Activated T-cell treated with anti-CD3 and anti-CD28 coated beads for 4 hours (primary cell): ENCODE measurements around the gene TBC1D5.
"Not testable (repeated sequence)": the region's sequence is repeated elsewhere in the genome, so short reads cannot be mapped to it uniquely, and the experiment has no call there.

Source experiments
- DNase-seq: peaks from one replicate; pipeline ENCODE4 v3.0.0-alpha.2; 2020

Gene TBC1D5

GRCh38 chr3:17640466-17640865 is 102.0 kb downstream of the TBC1D5 start:
- DNase-seq = no peak

DNA sequence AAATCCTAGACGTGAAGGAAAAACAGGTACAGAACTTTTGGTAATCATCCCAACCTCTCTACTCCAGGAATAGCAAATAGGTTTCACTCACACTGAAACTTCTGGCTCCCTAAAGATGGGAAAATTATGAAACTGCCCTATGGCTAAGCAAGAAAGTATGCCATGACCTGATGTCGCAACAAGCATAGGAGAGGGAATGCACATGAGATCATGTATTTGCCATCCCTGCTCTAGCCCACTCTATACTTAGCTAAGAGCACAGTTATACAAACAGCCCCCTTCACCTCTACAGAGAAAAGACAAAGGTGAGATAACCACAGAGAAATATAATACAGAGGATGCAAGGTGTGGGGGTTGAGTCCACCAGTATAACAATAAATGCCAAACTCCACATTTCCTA is 102.7 kb downstream of the TBC1D5 start:
- DNase-seq = no peak

- DNase-seq = no peak
Observed at GRCh38 chr3:17639257-17639656, 103.2 kb downstream of the TBC1D5 start.

DNA sequence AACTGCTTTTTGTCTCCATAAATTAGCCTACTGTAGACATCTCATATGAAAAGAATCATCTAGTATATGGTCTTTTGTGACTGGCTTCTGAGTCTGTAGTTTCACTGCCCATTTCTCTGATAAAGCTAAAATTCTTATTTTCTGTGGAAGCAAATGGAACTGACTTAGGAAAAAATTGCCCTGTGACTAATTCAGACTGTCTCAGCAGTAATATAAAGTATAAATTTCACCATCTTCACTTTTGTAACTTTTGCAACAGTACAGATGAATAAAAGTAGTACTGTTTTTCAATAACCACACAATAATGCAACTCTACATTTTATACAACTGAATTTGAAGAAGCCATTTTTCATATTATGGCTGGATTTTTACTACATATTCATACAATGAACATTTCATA is 104.1 kb downstream of the TBC1D5 start:
- no peak for DNase-seq

DNA sequence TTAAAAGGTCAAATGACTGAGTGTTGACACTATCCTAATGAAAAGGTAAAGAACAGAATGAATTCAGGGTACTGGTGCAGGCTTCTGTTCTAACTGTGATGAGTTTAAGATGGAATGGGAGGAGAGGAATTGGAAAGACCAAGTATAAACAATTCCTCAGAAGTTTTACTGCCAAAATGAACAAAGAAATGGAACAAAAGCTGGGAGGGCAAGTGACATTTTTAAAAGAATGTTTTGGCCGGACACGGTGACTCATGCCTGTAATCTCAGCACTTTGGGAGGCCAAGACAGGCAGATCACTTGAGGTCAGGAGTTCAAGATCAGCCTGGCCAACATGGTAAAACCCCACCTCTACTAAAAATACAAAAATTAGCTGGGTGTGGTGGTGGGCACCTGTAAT is 106.8 kb downstream of the TBC1D5 start:
- DNase-seq = not testable (repeated sequence)

GRCh38 chr3:17634964-17635363 is 107.5 kb downstream of the TBC1D5 start:
- DNase-seq = no peak

GRCh38 chr3:17634201-17634600 is 108.2 kb downstream of the TBC1D5 start:
- no peak for DNase-seq

DNA sequence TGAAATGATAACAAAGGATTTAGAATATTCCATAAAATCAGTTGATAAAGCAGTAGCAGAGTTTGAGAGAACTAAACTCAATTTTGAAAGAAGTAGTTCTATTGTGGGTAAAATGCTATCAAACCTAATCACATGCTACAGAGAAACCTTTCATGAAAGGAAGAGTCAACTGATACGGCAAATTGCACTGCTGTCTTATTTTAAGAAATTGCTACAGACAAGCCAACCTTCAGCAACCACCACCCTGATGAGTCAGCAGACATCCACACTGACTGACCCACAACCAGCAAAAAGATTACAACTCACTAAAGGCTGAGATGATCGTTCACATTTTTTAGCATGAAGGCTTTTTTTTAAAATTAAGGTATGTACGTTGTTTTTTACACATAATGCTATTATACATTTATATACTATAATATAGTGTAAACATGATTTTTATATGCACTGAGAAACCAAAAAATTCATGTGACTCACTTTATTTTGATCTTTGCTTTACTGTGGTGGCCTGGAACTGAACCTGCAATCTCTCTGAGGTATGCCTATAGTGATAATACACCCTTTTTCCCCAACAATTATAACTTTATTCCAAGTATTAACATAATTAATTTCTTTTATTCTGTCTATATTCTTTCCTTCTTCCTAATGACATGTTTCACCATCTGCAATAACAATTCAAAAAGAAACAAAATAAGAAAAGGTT is 109.9 kb downstream of the TBC1D5 start:
- DNase-seq = no peak

DNA sequence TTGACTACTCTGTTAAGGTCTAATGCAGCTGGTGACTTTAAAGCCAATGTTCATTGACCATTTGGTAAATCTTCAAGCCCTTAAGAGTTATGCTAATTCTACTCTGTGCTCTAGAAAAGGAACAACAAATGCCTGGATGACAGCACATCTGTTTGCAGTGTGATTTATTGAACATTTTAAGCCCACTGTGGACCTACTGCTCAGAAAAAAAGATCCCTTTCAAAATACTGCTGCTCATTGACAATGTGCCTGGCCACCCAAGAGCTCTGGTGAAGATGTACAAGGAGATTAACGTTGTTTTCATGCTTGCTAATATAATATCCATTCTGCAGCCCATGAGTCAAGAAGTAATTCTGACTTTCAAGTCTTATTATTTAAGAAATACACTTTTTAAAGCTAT is 110.8 kb downstream of the TBC1D5 start:
- no peak for DNase-seq

- no peak for DNase-seq
Observed at GRCh38 chr3:17629400-17629799, 113.0 kb downstream of the TBC1D5 start.

DNA sequence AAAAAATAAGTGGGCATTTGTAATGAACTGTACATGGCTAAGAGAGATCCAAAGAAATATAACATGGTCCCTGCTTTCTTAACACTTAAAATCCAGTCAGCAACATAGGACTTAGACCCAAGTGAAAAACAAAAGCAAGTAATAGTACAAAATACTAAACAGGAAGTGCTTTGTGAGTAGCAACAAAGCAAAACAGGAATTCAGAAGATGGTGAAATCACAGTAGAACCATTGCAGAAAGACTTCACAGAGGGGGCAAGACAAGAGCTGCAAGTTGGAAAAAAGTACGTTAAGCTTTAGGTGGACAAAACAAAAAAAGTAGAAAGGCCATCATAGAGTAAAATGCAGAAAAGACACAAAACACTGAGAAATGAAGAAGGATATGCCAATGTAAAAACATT is 116.0 kb downstream of the TBC1D5 start:
- DNase-seq = no peak

DNA sequence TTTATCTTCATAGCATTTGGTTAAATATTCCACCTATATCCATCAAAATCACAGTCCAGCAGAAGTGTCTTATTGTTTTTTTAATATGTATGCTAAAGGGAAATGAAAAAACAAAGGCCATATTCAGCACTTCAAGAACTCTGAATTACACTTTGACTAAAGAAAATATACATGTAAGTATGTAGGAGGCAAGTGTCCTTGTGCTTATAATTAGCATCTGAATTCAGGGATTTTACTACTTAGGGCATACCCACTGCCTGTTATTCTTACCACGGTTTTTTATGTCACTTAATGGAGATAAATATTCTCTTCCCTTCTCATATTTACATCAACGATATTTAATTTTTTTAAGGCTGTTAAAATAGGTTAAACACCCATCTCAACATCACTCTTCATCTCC is 117.3 kb downstream of the TBC1D5 start:
- no peak for DNase-seq

DNA sequence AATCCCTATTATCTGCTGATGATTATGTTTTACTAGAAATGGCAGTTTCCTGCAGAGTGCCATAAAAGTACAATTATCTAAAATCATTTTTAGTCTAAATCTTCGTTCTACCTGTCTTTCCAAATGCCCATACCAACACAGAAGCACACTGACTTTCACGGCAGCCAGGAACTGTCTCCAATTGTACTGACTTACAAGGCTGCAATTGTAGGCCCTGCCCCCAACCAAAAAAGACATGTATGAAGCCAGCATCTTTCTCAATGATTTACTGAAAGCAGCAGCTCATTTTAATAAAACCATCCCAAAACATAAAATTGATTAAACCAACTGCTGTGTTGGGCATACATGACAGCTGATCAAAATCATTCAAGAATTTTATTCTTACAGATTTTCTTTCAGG is 119.0 kb downstream of the TBC1D5 start:
- no peak for DNase-seq

- no peak for DNase-seq
Observed at GRCh38 chr3:17619968-17620367, 122.5 kb downstream of the TBC1D5 start.

DNA sequence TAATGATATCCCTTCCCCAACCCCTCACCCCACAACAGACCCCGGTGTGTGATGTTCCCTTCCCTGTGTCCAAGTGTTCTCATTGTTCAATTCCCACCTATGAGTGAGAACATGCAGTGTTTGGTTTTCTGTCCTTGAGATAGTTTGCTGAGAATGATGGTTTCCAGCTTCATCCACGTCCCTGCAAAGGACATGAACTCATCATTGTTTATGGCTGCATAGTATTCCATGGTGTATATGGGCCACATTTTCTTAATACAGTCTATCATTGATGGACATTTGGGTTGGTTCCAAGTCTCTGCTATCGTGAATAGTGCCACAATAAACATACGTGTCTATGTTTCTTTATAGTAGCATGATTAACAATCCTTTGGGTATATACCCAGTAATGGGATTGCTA is 129.4 kb downstream of the TBC1D5 start:
- not testable (repeated sequence) for DNase-seq

DNA sequence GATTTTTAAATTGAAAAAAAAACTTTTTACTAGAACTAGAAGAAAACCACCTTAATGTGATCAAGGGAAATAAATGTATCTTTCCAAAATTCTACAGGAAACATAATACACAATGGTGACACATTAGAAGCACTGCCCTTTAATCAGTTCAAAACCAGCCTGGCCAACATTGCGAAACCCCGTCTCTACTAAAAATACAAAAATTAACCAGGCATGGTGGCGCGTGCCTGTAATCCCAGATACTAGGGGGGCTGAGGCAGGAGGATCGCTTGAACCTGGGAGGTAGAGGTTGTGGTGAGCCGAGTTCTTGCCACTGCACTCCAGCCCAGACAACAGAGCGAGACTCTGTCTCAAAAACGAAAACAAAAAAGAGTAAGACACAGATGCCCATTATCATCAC is 134.5 kb downstream of the TBC1D5 start:
- DNase-seq = no peak

GRCh38 chr3:17605934-17606333 is 136.5 kb downstream of the TBC1D5 start:
- no peak for DNase-seq

- DNase-seq = no peak
Observed at GRCh38 chr3:17605032-17605431, 137.4 kb downstream of the TBC1D5 start.

GRCh38 chr3:17602126-17602525 is 140.3 kb downstream of the TBC1D5 start:
- DNase-seq = no peak

DNA sequence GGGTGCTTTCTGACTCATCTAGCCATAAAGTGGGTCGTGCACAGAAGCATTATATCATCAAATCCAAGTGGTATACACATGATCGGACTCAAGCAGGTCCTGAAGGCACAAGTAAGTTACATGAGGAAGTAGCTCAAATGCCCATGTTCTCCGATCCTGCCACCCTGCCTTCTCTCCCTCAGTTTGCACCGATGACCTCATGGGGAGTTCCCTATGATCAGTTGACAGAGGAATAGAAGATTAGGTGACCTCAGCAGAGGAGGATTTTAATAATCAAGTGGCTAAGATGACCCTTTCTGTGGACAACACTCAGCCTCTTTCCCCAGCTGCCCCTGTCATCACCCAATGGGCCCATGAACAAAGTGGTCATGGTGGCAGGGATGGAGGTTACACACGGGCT is 149.5 kb downstream of the TBC1D5 start:
- DNase-seq = no peak

GRCh38 chr3:17590465-17590864 is 152.0 kb downstream of the TBC1D5 start:
- DNase-seq = no peak

DNA sequence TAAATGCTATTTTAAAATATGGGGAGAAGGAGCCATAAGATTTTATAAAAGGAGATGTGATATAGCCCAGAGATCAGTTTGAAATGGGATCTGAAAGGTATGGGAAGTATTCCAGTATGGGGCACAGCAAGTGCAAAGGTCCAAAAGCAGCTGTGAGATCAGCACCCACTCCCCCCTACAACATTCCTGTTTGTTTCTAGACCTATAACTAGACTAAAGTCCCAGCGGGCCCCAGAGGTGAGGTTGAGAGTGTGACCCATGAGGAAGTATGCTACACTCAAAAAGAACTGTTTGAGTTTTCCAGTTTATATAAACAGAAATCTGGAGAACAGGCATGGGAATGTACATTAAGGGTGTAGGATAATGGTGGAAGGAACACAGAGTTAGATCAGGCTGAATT is 152.5 kb downstream of the TBC1D5 start:
- no peak for DNase-seq

- no peak for DNase-seq
Observed at GRCh38 chr3:17588422-17588821, 154.0 kb downstream of the TBC1D5 start.

DNA sequence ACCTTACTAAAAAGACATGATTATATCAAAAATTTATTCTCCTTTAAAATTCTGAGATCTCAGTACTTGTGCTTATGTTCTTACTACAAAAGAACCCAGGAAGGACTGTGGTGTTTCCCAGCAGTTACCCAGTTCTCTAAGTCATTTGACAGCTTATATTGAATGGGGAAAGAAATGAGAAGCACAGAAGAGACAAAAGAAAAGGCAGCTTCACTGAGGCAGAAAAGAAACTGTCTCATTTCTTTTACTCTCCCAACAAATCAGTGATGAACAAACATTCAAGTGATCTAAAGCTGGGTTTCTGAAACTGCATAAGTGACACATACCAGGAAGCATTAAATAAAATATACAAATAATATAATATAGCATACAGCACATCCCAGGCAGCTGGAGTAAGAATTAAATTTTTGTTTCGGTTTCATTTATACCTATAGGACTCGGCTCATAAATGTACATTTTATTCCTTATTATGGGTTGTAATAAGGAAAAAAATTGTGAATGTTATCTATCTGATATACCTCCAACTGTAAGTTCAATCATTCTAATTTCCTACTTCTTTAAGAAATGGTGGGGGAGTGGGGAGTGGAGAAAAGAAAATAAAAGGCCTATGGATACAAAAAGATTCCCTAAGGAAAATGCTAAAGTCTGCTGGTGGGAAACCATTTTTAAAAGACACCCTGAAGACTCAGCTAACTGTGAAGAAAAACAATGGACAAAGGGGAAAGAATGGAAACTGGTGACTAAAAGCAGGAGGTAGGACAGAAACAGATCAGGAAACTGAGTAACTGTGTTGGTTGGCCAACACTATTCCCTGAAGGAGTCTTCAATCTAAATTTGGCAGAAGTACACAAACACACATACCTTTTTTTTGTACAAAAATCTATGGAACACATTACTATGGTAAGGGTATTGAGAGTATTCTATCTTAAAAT is 156.8 kb downstream of the TBC1D5 start:
- DNase-seq = no peak
